HCT116 (cell line): ENCODE data around the gene ACE. TPM values are rescaled to one million over a fixed set of nuclear protein-coding genes. Genes with fewer than 3 reads are reported as not detected.

ENCODE experiments used
- ATAC-seq: fragments of 200-7000 bp; cut with Tn5 transposase; 2 replicates; pipeline ENCODE4 v1.9.1; 2020; ENCODE audit warnings: mild to moderate bottlenecking, moderate library complexity
- BruUV-seq: library from RNA; stranded (reverse); fragments of 400-500 nt; replicated peaks from 2 replicates; lab custom pipeline; 2021; lab: Mats Ljungman, UMichigan
- CTCF ChIA-PET: fragments of 300-600 bp; sonication (Branson Sonifier 250); formaldehyde crosslinking; loops from one replicate; lab custom pipeline; 2021; ENCODE audit warnings: antibody characterized with exemption; lab: Charles Lee
- POLR2A ChIA-PET: fragments of 300-600, 350-600 bp; sonication (Branson Sonifier 250); formaldehyde crosslinking; loops from one replicate; lab custom pipeline; 2021; ENCODE audit warnings: antibody characterized with exemption; lab: Charles Lee
- RAD21 ChIA-PET, 2 experiments: fragments of 300-600 bp; sonication (Branson Sonifier 250); formaldehyde crosslinking; loops; one replicate each; lab custom pipeline; 2023; ENCODE audit warnings: low total read pairs in 2 of 2; ENCODE audit not compliant: uncharacterized antibody in 2 of 2, unreplicated experiment in 2 of 2, low non-redundant PET in 1 of 2; lab: Charles Lee
- DNase-seq: peaks from one replicate; pipeline ENCODE4 v3.0.0-alpha.2; 2010; ENCODE audit warnings: low read depth, low spot score
- H2AFZ ChIP-seq: fragments of 200-600 bp; shearing (Covaris generic), sonication (generic); 2 replicates; pipeline ENCODE4 v1.6.1; 2017; ENCODE audit warnings: low read depth, mixed run types, mixed read lengths, antibody characterized with exemption, low read length; ENCODE audit not compliant: poor library complexity, severe bottlenecking
- H3K27ac ChIP-seq: 2 replicates; pipeline ENCODE4 v1.5.1; 2012; ENCODE audit warnings: low read depth, low read length
- H3K27me3 ChIP-seq: fragments of 200-600 bp; sonication (generic); 2 replicates; pipeline ENCODE4 v1.6.1; 2016; ENCODE audit warnings: mixed run types, low read length, mixed read lengths; ENCODE audit not compliant: insufficient read depth
- H3K36me3 ChIP-seq, 2 experiments: fragments of 200-500 bp in 1 of 2; fragments of 200-600 bp in 1 of 2; sonication (Bioruptor generic) in 1 of 2; sonication (generic) in 1 of 2; 2 replicates each; pipeline versions ENCODE4 v1.5.1 to v1.6.1; 2014 to 2016; ENCODE audit warnings: low read length in 2 of 2, inconsistent platforms in 1 of 2, mixed read lengths in 1 of 2, mixed run types in 1 of 2; ENCODE audit not compliant: insufficient read depth in 2 of 2, control insufficient read depth in 1 of 2
- H3K4me1 ChIP-seq, 2 experiments: fragments of 200-600 bp in 1 of 2; sonication (generic) in 1 of 2; 2 replicates each; pipeline versions ENCODE4 v1.5.1 to v1.6.1; 2012 to 2017; ENCODE audit warnings: low read length in 2 of 2, inconsistent platforms in 1 of 2, mild to moderate bottlenecking in 1 of 2, mixed read lengths in 1 of 2, mixed run types in 1 of 2, moderate library complexity in 1 of 2; ENCODE audit not compliant: insufficient read depth in 2 of 2, control insufficient read depth in 1 of 2
- H3K4me2 ChIP-seq: fragments of 200-600 bp; sonication (generic); 2 replicates; pipeline ENCODE4 v1.6.1; 2017; ENCODE audit warnings: mixed run types, low read length, mixed read lengths
- H3K4me3 ChIP-seq, 2 experiments: fragments of 200-600 bp in 1 of 2; sonication (generic) in 1 of 2; replicated peaks in 1 of 2; 2 replicates each; pipeline ENCODE4 v1.5.1; 2011 to 2016; ENCODE audit warnings: low read length in 2 of 2, control low read depth in 1 of 2, low read depth in 1 of 2, mild to moderate bottlenecking in 1 of 2, mixed read lengths in 1 of 2, mixed run types in 1 of 2
- H3K79me2 ChIP-seq: fragments of 200-600 bp; sonication (generic); 2 replicates; pipeline ENCODE4 v1.6.1; 2017; ENCODE audit warnings: mild to moderate bottlenecking, mixed run types, low read length, moderate library complexity, mixed read lengths; ENCODE audit not compliant: insufficient read depth
- H3K9ac ChIP-seq: fragments of 200-600 bp; sonication (generic); 2 replicates; pipeline ENCODE4 v1.6.1; 2016; ENCODE audit warnings: low read length, mixed read lengths
- H3K9me2 ChIP-seq: fragments of 200-600 bp; sonication (generic), shearing (Covaris generic); 2 replicates; pipeline ENCODE4 v1.6.1; 2017; ENCODE audit warnings: mixed run types, mild to moderate bottlenecking, moderate library complexity; ENCODE audit not compliant: insufficient read depth
- H3K9me3 ChIP-seq, 2 experiments: fragments of 200-500 bp in 1 of 2; fragments of 200-600 bp in 1 of 2; sonication (Bioruptor generic) in 1 of 2; sonication (generic) in 1 of 2; 2 replicates each; pipeline ENCODE4 v1.6.1; 2014 to 2017; ENCODE audit warnings: low read length in 2 of 2, mixed read lengths in 2 of 2, inconsistent platforms in 1 of 2, low read depth in 1 of 2, mild to moderate bottlenecking in 1 of 2, mixed run types in 1 of 2, moderate library complexity in 1 of 2; ENCODE audit not compliant: control insufficient read depth in 1 of 2, insufficient read depth in 1 of 2
- H4K20me1 ChIP-seq: fragments of 200-600 bp; sonication (generic), shearing (Covaris generic); 2 replicates; pipeline ENCODE4 v1.6.1; 2017; ENCODE audit warnings: mixed run types, mild to moderate bottlenecking, moderate library complexity; ENCODE audit not compliant: insufficient read depth
- ATF3 ChIP-seq: IDR thresholded peaks from 2 replicates; pipeline ENCODE4 v1.6.1; 2012
- CTCF ChIP-seq, 3 experiments: fragments of 200-600 bp in 1 of 3; sonication (generic) in 1 of 3; IDR thresholded peaks in 2 of 3; conservative IDR thresholded peaks in 1 of 3; 2 replicates each; pipeline ENCODE4 v1.5.1; 2012 to 2017; ENCODE audit warnings: low read depth in 2 of 3, low read length in 2 of 3, antibody characterized with exemption in 1 of 3, borderline replicate concordance in 1 of 3, control low read depth in 1 of 3, mild to moderate bottlenecking in 1 of 3, mixed read lengths in 1 of 3, mixed run types in 1 of 3, moderate library complexity in 1 of 3; ENCODE audit not compliant: insufficient read depth in 1 of 3
- RAD21 ChIP-seq: IDR thresholded peaks from 2 replicates; pipeline ENCODE4 v1.6.1; 2012; ENCODE audit warnings: low read depth, mild to moderate bottlenecking
- SIN3A ChIP-seq: IDR thresholded peaks from 2 replicates; pipeline ENCODE4 v1.6.1; 2012; ENCODE audit warnings: low read depth
- intact Hi-C: fragments of 100-400 bp; cut with micrococcal nuclease; formaldehyde crosslinking; loops from 2 replicates; pipeline ENCODE4 v1.10.0; 2022
- total RNA-seq: library from RNA; stranded (reverse); gene quantifications from one replicate; pipeline ENCODE4 v1.2.1, GENCODE V29; 2021; ENCODE audit not compliant: unreplicated experiment

ACE gene
- total RNA-seq, 1 experiment from 2014 or later, result 7.7 TPM

- Histone ChIP-seq H3K9me2 (no peaks in the 10 kb centered on the region), H3K4me2 (peak overlapping the region; percentile 65), H3K4me1 (peaks cover 45% of the 10 kb centered on the region in 2 experiments), H3K9ac (no peak overlapping the region), H3K36me3 (peaks cover 9 to 11% of the 10 kb centered on the region in 2 experiments; a peak in 3 of 4 replicates), H3K4me3 (no peak overlapping the region), H3K27ac (peak overlapping the region; percentile 70; the same call in 1 of the 2 replicates), H2AFZ (no peak overlapping the region), H3K9me3 (no peaks in the 10 kb centered on the region), H3K27me3 (no peaks in the 10 kb centered on the region), H4K20me1 (no peaks in the 10 kb centered on the region), H3K79me2 (peaks cover 41% of the 10 kb centered on the region)
- peak; percentile 52 for ATAC-seq
- peak; percentile 37 for DNase-seq
- peak; percentile 67 for TF ChIP-seq RAD21
- peak; percentile 32 to 72 (median 65); a peak in 5 of 6 replicates for TF ChIP-seq CTCF (IDR thresholded peaks at IDR 0.05 in 2 of 3, conservative IDR thresholded peaks at IDR 0.05 in 1 of 3; ENCODE audit: borderline replicate concordance in 1 of 3, insufficient read depth in 1 of 3, low read depth in 2 of 3, low read length in 2 of 3)
- TF ChIP-seq SIN3A, result no peak
- TF ChIP-seq ATF3, result no peak
- RAD21 ChIA-PET, result interaction anchor here (1.6 to 3.3 kb wide), 3 partner anchors 11 to 42 kb away, joined by 5 to 16 read pairs (median 9); partner anchors contain the start of gene ACE (in 1 of the 2)
- intact Hi-C loops, result no loop called here
- CTCF ChIA-PET, result interaction anchor here (1.3 to 4.9 kb wide), 9 partner anchors 9 to 185 kb away, joined by 3 to 62 read pairs (median 10); partner anchors contain the start of gene CYB561
- POLR2A ChIA-PET, result interaction anchor here (3.0 kb wide), 1 partner anchor 24 kb away, joined by 10 read pairs; no protein-coding TSS in a partner anchor
- BruUV-seq, result no TSS peak
These were observed 40.2 kb upstream of the ACE start for GRCh38 chr17:63436523-63437110.
